Keratinocyte (primary cell): Measurements from ENCODE around the gene LGALS7B. TPM values are rescaled to one million over a fixed set of nuclear protein-coding genes. Genes with fewer than 3 reads are reported as not detected.
A peak's percentile ranks its signal among the peaks of the same experiment; 100 is the strongest.
"Not testable (repeated sequence)": the region's sequence is repeated elsewhere in the genome, so short reads cannot be mapped to it uniquely, and the experiment has no call there.

Experiments used
- DNase-seq: peaks from one replicate; pipeline ENCODE4 v3.0.0-alpha.2; 2011; ENCODE audit warnings: low read depth, missing footprints, low spot score
- FAIRE-seq: peaks from 2 replicates; lab custom pipeline; 2011; peaks lifted over from hg19 to GRCh38; lab: Jason Lieb, UNC
- H2AFZ ChIP-seq: 2 replicates; pipeline ENCODE4 v1.6.0; 2012; ENCODE audit warnings: low read length, control low read depth, inconsistent platforms; ENCODE audit not compliant: control insufficient read depth
- H3K27ac ChIP-seq: 2 replicates; pipeline ENCODE4 v1.5.1; 2011; ENCODE audit warnings: low read length; ENCODE audit not compliant: control insufficient read depth, insufficient read depth
- H3K27me3 ChIP-seq: 3 replicates; pipeline ENCODE4 v1.6.0; 2011; ENCODE audit warnings: low read length; ENCODE audit not compliant: control insufficient read depth, insufficient read depth; ENCODE audit errors: extremely low read depth
- H3K36me3 ChIP-seq, 2 experiments: 2 replicates in 1 of 2; 3 replicates in 1 of 2; pipeline ENCODE4 v1.5.1; 2011; ENCODE audit warnings: low read length in 2 of 2, mild to moderate bottlenecking in 1 of 2; ENCODE audit not compliant: control insufficient read depth in 2 of 2, insufficient read depth in 2 of 2; ENCODE audit errors: extremely low read depth in 1 of 2
- H3K4me1 ChIP-seq: 3 replicates; pipeline ENCODE4 v1.5.1; 2011; ENCODE audit warnings: low read length; ENCODE audit not compliant: control insufficient read depth, insufficient read depth; ENCODE audit errors: extremely low read depth
- H3K4me2 ChIP-seq: 3 replicates; pipeline ENCODE4 v1.6.0; 2011; ENCODE audit warnings: low read depth, low read length; ENCODE audit not compliant: control insufficient read depth, insufficient read depth; ENCODE audit errors: extremely low read depth
- H3K4me3 ChIP-seq, 3 experiments: fragments of 200-600 bp in 1 of 3; sonication (generic) in 1 of 3; 2 replicates in 2 of 3; 3 replicates in 1 of 3; pipeline ENCODE4 v1.5.1; 2011 to 2016; ENCODE audit warnings: low read length in 3 of 3, mild to moderate bottlenecking in 3 of 3, control low read depth in 2 of 3, inconsistent platforms in 1 of 3, low read depth in 1 of 3, mixed read lengths in 1 of 3, mixed run types in 1 of 3, moderate library complexity in 1 of 3; ENCODE audit not compliant: control insufficient read depth in 2 of 3, insufficient read depth in 2 of 3; ENCODE audit errors: extremely low read depth in 1 of 3
- H3K79me2 ChIP-seq: 2 replicates; pipeline ENCODE4 v1.6.0; 2012; ENCODE audit warnings: low read length; ENCODE audit not compliant: control insufficient read depth, insufficient read depth
- H3K9ac ChIP-seq: 3 replicates; pipeline ENCODE4 v1.6.0; 2011; ENCODE audit warnings: low read length; ENCODE audit not compliant: control insufficient read depth, insufficient read depth; ENCODE audit errors: extremely low read depth
- H3K9me1 ChIP-seq: 3 replicates; pipeline ENCODE4 v1.6.0; 2011; ENCODE audit warnings: low read length; ENCODE audit not compliant: control insufficient read depth, insufficient read depth; ENCODE audit errors: extremely low read depth
- H3K9me3 ChIP-seq: 2 replicates; pipeline ENCODE4 v1.5.1; 2012; ENCODE audit warnings: low read depth, low read length; ENCODE audit not compliant: control insufficient read depth
- H4K20me1 ChIP-seq: 3 replicates; pipeline ENCODE4 v1.6.0; 2011; ENCODE audit warnings: low read length; ENCODE audit not compliant: control insufficient read depth, insufficient read depth; ENCODE audit errors: extremely low read depth
- CTCF ChIP-seq, 3 experiments: IDR thresholded peaks in 1 of 3; conservative IDR thresholded peaks in 1 of 3; optimal IDR thresholded peaks in 1 of 3; 2 replicates in 2 of 3; 3 replicates in 1 of 3; pipeline versions ENCODE3 to v1.5.1; 2011; ENCODE audit warnings: low read length in 3 of 3, mild to moderate bottlenecking in 3 of 3, moderate library complexity in 2 of 3, control low read depth in 1 of 3, inconsistent platforms in 1 of 3; ENCODE audit not compliant: insufficient read depth in 2 of 3; ENCODE audit errors: extremely low read depth in 1 of 3
- EZH2 ChIP-seq: IDR thresholded peaks from one replicate; pipeline ENCODE4 v1.6.1; 2012; ENCODE audit warnings: inconsistent platforms, mild to moderate bottlenecking, low read length, moderate library complexity
- dilution Hi-C: fragments of 300-500 bp; cut with MboI; formaldehyde crosslinking; loops from one replicate; pipeline ENCODE4 v1.7.0; 2020; ENCODE audit warnings: low sequenced_read_pairs; ENCODE audit not compliant: extremely low pct_ligation_motif_present
- polyA plus RNA-seq, 5 experiments: library from polyadenylated mRNA; depleted of rRNA in 3 of 5; stranded (reverse) in 3 of 5; stranded (forward) in 1 of 5; unstranded in 1 of 5; fragments of >200 nt; gene quantifications; 1 replicate in 1 of 5; 2 replicates in 3 of 5; 3 replicates in 1 of 5; pipeline versions ENCODE4 v1.2.1 to v1.2.3, GENCODE V29; 2011 to 2012; ENCODE audit warnings: missing spikeins in 2 of 5, low read depth in 1 of 5, low replicate concordance in 1 of 5

LGALS7B gene
- polyA plus RNA-seq, 1 donor (not counting 4 experiments of a cell fraction or from before 2014, with no cell fraction given): 1,668 TPM

- dilution Hi-C loops: no loop called here
- no peak for FAIRE-seq
Measured at GRCh38 chr19:38796154-38796553, 7.2 kb downstream of the LGALS7B start.

GRCh38 chr19:38797781-38798180 lies 8.8 kb downstream of the LGALS7B start:
- FAIRE-seq, H2AFZ ChIP-seq, H3K4me3 ChIP-seq, H3K79me2 ChIP-seq, H3K36me3 ChIP-seq, H3K4me2 ChIP-seq, H3K9me1 ChIP-seq, H3K27me3 ChIP-seq, DNase-seq, dilution Hi-C loops, H4K20me1 ChIP-seq, H3K27ac ChIP-seq, H3K9ac ChIP-seq, H3K9me3 ChIP-seq: not testable (repeated sequence)
- H3K4me1 ChIP-seq: peaks cover 21% of the 10 kb centered on the region

More at GRCh38 chr19:38796154-38796553, 7.2 kb downstream of the LGALS7B start:
- H3K9me3 ChIP-seq: no peaks in the 10 kb centered on the region
- peaks cover 27% of the 10 kb centered on the region for H3K4me1 ChIP-seq
- no peak overlapping the region for H2AFZ ChIP-seq
- H3K4me2 ChIP-seq: no peak overlapping the region
- H3K79me2 ChIP-seq: no peaks in the 10 kb centered on the region
- DNase-seq: no peak
- H3K9ac ChIP-seq: no peak overlapping the region
- H3K9me1 ChIP-seq: no peaks in the 10 kb centered on the region
- H3K36me3 ChIP-seq: no peaks in the 10 kb centered on the region
- H3K27ac ChIP-seq: no peak overlapping the region
- H3K4me3 ChIP-seq: no peak overlapping the region
- no peaks in the 10 kb centered on the region for H3K27me3 ChIP-seq
- TF ChIP-seq CTCF (optimal IDR thresholded peaks at IDR 0.05 in 1 of 3, IDR thresholded peaks at IDR 0.05 in 1 of 3, conservative IDR thresholded peaks at IDR 0.05 in 1 of 3; ENCODE audit: extremely low read depth in 1 of 3, insufficient read depth in 2 of 3, low read length in 3 of 3): no peak
- no peak for TF ChIP-seq EZH2
- H4K20me1 ChIP-seq: no peaks in the 10 kb centered on the region

GRCh38 chr19:38799104-38799503 lies 10.1 kb downstream of the LGALS7B start:
- no peaks in the 10 kb centered on the region for H3K9me1 ChIP-seq
- dilution Hi-C loops: no loop called here
- H3K9me3 ChIP-seq: no peaks in the 10 kb centered on the region
- no peaks in the 10 kb centered on the region for H4K20me1 ChIP-seq
- no peak overlapping the region for H2AFZ ChIP-seq
- no peak overlapping the region for H3K4me3 ChIP-seq
- DNase-seq (no peak), FAIRE-seq (no peak)
- TF ChIP-seq CTCF (optimal IDR thresholded peaks at IDR 0.05 in 1 of 3, IDR thresholded peaks at IDR 0.05 in 1 of 3, conservative IDR thresholded peaks at IDR 0.05 in 1 of 3; ENCODE audit: extremely low read depth in 1 of 3, insufficient read depth in 2 of 3, low read length in 3 of 3) (no peak), EZH2 (no peak)
- H3K4me2 ChIP-seq: no peak overlapping the region
- no peaks in the 10 kb centered on the region for H3K36me3 ChIP-seq
- no peaks in the 10 kb centered on the region for H3K27me3 ChIP-seq
- peak overlapping the region; percentile 80 for H3K27ac ChIP-seq
- no peak overlapping the region for H3K9ac ChIP-seq
- no peaks in the 10 kb centered on the region for H3K79me2 ChIP-seq
- peaks cover 8% of the 10 kb centered on the region for H3K4me1 ChIP-seq
